A673 (cell line): ENCODE data around the gene TCFL5. TPM values are rescaled to one million over a fixed set of nuclear protein-coding genes. Genes with fewer than 3 reads are reported as not detected.

ENCODE experiments used
- BruUV-seq: library from RNA; stranded (reverse); fragments of 400-500 nt; replicated peaks from 2 replicates; lab custom pipeline; 2021; lab: Mats Ljungman, UMichigan
- CTCF ChIA-PET: fragments of 300-600 bp; sonication (Branson Sonifier 250); formaldehyde crosslinking; loops from one replicate; lab custom pipeline; 2022; ENCODE audit warnings: antibody characterized with exemption; lab: Charles Lee
- POLR2A ChIA-PET: fragments of 300-600 bp; sonication (Branson Sonifier 250); formaldehyde crosslinking; loops from one replicate; lab custom pipeline; 2022; ENCODE audit warnings: antibody characterized with exemption; ENCODE audit not compliant: low non-redundant PET; lab: Charles Lee
- DNase-seq: peaks from one replicate; pipeline ENCODE4 v3.0.0-alpha.2; 2015; ENCODE audit warnings: low spot score
- H3K27ac ChIP-seq: fragments of 200-600 bp; sonication (generic); 2 replicates; pipeline ENCODE4 v1.5.1; 2016; ENCODE audit warnings: mixed run types, low read depth, mild to moderate bottlenecking, mixed read lengths, antibody characterized with exemption, low read length; ENCODE audit not compliant: poor library complexity, severe bottlenecking
- H3K27me3 ChIP-seq: fragments of 200-600 bp; sonication (generic); replicated peaks from 2 replicates; pipeline ENCODE4 v1.6.1; 2017; ENCODE audit warnings: mixed run types, low read depth, mild to moderate bottlenecking, mixed read lengths, antibody characterized with exemption, low read length; ENCODE audit not compliant: insufficient read depth, poor library complexity
- H3K36me3 ChIP-seq: fragments of 200-600 bp; sonication (generic); 2 replicates; pipeline ENCODE4 v1.6.1; 2016; ENCODE audit warnings: mixed run types, mild to moderate bottlenecking, mixed read lengths, antibody characterized with exemption, low read length; ENCODE audit not compliant: insufficient read depth, poor library complexity, severe bottlenecking
- H3K4me1 ChIP-seq: fragments of 200-600 bp; sonication (generic); 2 replicates; pipeline ENCODE4 v1.6.1; 2017; ENCODE audit warnings: mixed run types, mild to moderate bottlenecking, mixed read lengths, antibody characterized with exemption, low read length; ENCODE audit not compliant: insufficient read depth, poor library complexity, severe bottlenecking
- H3K4me3 ChIP-seq: fragments of 200-600 bp; sonication (generic); 2 replicates; pipeline ENCODE4 v1.5.1; 2016; ENCODE audit warnings: low read depth, mixed run types, mild to moderate bottlenecking, mixed read lengths, low read length; ENCODE audit not compliant: poor library complexity, severe bottlenecking
- H3K9me3 ChIP-seq: fragments of 200-600 bp; sonication (generic); 2 replicates; pipeline ENCODE4 v1.6.1; 2016; ENCODE audit warnings: mixed run types, low read depth, mild to moderate bottlenecking, mixed read lengths, antibody characterized with exemption, low read length; ENCODE audit not compliant: poor library complexity, severe bottlenecking
- EZH2 ChIP-seq: fragments of 200-600 bp; sonication (generic); IDR thresholded peaks from 2 replicates; pipeline ENCODE4 v1.6.1; 2017; ENCODE audit warnings: borderline replicate concordance, low read depth, mild to moderate bottlenecking, mixed read lengths, antibody characterized with exemption, low read length; ENCODE audit not compliant: poor library complexity, severe bottlenecking
- intact Hi-C: fragments of 100-400 bp; cut with micrococcal nuclease; formaldehyde crosslinking; loops from one replicate; pipeline ENCODE4 v1.10.0; 2022; ENCODE audit not compliant: unreplicated experiment
- total RNA-seq: library from RNA; stranded (reverse); gene quantifications from 2 replicates; pipeline ENCODE4 v1.2.3, GENCODE V29; 2021
- TF ChIP-seq, protein P1 (sequence below): fragments of 300-800, 200-600 bp; sonication (generic); conservative IDR thresholded peaks from 2 replicates; pipeline ENCODE4 v1.5.1; 2017; ENCODE audit warnings: low read depth, mild to moderate bottlenecking, antibody characterized with exemption, low read length, moderate library complexity, mixed read lengths

TCFL5 gene
- total RNA-seq, 1 experiment from 2014 or later, result 13.9 TPM

- intact Hi-C loops, result no loop called here
- TF ChIP-seq, protein P1, sequence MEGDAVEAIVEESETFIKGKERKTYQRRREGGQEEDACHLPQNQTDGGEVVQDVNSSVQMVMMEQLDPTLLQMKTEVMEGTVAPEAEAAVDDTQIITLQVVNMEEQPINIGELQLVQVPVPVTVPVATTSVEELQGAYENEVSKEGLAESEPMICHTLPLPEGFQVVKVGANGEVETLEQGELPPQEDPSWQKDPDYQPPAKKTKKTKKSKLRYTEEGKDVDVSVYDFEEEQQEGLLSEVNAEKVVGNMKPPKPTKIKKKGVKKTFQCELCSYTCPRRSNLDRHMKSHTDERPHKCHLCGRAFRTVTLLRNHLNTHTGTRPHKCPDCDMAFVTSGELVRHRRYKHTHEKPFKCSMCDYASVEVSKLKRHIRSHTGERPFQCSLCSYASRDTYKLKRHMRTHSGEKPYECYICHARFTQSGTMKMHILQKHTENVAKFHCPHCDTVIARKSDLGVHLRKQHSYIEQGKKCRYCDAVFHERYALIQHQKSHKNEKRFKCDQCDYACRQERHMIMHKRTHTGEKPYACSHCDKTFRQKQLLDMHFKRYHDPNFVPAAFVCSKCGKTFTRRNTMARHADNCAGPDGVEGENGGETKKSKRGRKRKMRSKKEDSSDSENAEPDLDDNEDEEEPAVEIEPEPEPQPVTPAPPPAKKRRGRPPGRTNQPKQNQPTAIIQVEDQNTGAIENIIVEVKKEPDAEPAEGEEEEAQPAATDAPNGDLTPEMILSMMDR, result no peak
- no peak for TF ChIP-seq EZH2
- Histone ChIP-seq H3K27ac (no peak overlapping the region), H3K4me3 (no peak overlapping the region), H3K27me3 (peaks cover 2% of the 10 kb centered on the region), H3K36me3 (no peaks in the 10 kb centered on the region), H3K4me1 (peaks cover 34% of the 10 kb centered on the region), H3K9me3 (no peaks in the 10 kb centered on the region)
- peak; percentile 37 for DNase-seq
- no TSS peak for BruUV-seq
- POLR2A ChIA-PET, result no interaction called here
- CTCF ChIA-PET, result no interaction called here
Observed at GRCh38 chr20:62818592-62819493, 42.8 kb downstream of the TCFL5 start.

- Histone ChIP-seq H3K4me1 (peaks cover 34% of the 10 kb centered on the region), H3K27me3 (peaks cover 2% of the 10 kb centered on the region), H3K9me3 (no peaks in the 10 kb centered on the region), H3K27ac (no peak overlapping the region), H3K4me3 (no peak overlapping the region), H3K36me3 (no peaks in the 10 kb centered on the region)
- no TSS peak for BruUV-seq
- intact Hi-C loops, result no loop called here
- CTCF ChIA-PET, result no interaction called here
- POLR2A ChIA-PET, result no interaction called here
- no peak for TF ChIP-seq EZH2
- TF ChIP-seq, protein P1, result no peak
- no peak for DNase-seq
Observed at GRCh38 chr20:62817975-62818591, 43.5 kb downstream of the TCFL5 start.

DNA sequence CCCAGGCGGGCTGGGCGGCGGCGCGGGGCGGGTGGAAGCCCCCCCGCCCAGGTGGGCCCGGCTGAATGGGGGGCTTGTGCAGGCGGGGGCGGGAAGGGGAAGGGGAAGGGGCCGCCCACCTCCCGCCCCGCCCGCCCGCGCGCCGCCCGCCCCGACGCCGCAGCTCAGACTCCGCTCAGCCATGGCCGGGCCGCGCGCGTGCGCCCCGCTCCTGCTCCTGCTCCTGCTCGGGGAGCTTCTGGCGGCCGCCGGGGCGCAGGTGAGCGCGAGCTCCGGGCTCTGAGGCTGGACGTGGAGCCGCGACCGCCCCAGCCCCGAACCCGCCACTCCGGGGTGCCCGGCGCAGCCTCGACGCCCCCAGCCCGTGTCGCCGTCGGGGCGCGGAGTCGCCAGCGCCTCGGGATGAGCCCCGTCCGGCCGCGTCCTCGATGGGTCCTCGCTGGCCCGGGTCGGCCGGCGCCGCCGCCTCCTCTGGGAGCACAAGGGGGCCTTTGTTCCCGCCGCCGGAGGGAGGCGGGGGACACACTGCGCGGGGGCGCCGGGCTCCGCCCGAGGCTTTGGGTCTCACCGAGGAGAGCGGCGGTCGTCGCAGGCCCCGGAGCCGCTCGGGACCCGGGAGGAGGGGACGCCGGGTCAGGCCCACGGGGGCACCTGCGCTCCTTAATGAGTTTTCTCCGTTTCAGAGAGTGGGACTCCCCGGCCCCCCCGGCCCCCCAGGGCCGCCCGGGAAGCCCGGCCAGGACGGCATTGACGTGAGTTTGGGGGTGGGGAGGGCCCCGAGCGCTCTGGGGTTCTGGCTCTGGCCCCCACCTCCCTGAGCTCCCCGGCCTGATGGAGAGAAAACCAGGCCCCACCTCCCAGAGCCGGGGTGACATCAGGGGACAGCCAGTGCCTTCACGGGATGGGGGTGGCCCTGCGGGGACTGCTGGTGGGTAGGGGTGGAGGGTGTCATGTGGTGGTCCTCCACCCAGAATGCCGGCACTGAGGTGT lies 44.4 kb downstream of the TCFL5 start, which contains the start of gene COL9A3:
Gene COL9A3 (plus strand): TSS at position 167 of the 990 bp plus-strand sequence. CDS start 15 bp downstream, at position 182.
- CTCF ChIA-PET, result interaction anchor here (0.8 kb wide), 1 partner anchor 246 kb away, joined by 9 read pairs; no protein-coding TSS in a partner anchor

More for the DNA sequence above, 44.4 kb downstream of the TCFL5 start, which contains the start of gene COL9A3:
- H3K4me1 ChIP-seq, result peaks cover 34% of the 10 kb centered on the region
- H3K27ac ChIP-seq, result no peak within 1 kb of the TSS
- peak within 1 kb of the TSS; percentile 49 for H3K4me3 ChIP-seq
- H3K27me3 ChIP-seq, result peaks cover 2% of the 10 kb centered on the region
- intact Hi-C loops, result no loop called here
- BruUV-seq, result no TSS peak
- no peaks in the 10 kb centered on the region for H3K9me3 ChIP-seq
- POLR2A ChIA-PET, result interaction anchor here (0.6 kb wide), 1 partner anchor 25 kb away, joined by 3 read pairs; no protein-coding TSS in a partner anchor
- TF ChIP-seq EZH2, result peak; percentile 44
- TF ChIP-seq, protein P1, result no peak
- H3K36me3 ChIP-seq, result peaks cover 8% of the 10 kb centered on the region
- DNase-seq, result no peak
